ENCODE results near the gene CXorf66.
"Not testable (repeated sequence)": the region's sequence is repeated elsewhere in the genome, so short reads cannot be mapped to it uniquely, and the experiment has no call there.

The CXorf66 gene

GRCh38 chrX:139924069-139924695, 41.1 kb downstream of the CXorf66 start:
- DNase-seq = no peak

- not testable (repeated sequence) for DNase-seq
Observed at GRCh38 chrX:139921142-139921541, 44.2 kb downstream of the CXorf66 start.

GRCh38 chrX:139920316-139920715, 45.0 kb downstream of the CXorf66 start:
- no peak for DNase-seq

- DNase-seq = no peak
Observed at GRCh38 chrX:139914421-139914820, 50.9 kb downstream of the CXorf66 start.

- DNase-seq = no peak
Observed at GRCh38 chrX:139909712-139910111, 55.6 kb downstream of the CXorf66 start.

GRCh38 chrX:139907078-139907477, 58.2 kb downstream of the CXorf66 start:
- DNase-seq = no peak

GRCh38 chrX:139905743-139906142, 59.6 kb downstream of the CXorf66 start:
- DNase-seq = no peak
